Endodermal cell (in vitro differentiated cells): ENCODE measurements around the gene CACNA1I. TPM values are rescaled to one million over a fixed set of nuclear protein-coding genes. Genes with fewer than 3 reads are reported as not detected.

Experiments used
- DNase-seq: peaks from one replicate; pipeline ENCODE4 v3.0.0-alpha.2; 2017
- H3K27ac ChIP-seq: 2 replicates; pipeline ENCODE4 v1.5.1; 2013; ENCODE audit warnings: mild to moderate bottlenecking, low read depth, low read length, moderate library complexity
- H3K27me3 ChIP-seq: 2 replicates; pipeline ENCODE4 v1.6.1; 2013; ENCODE audit warnings: mild to moderate bottlenecking, low read length, moderate library complexity; ENCODE audit not compliant: insufficient read depth, control insufficient read depth, poor library complexity, severe bottlenecking
- H3K36me3 ChIP-seq: 2 replicates; pipeline ENCODE4 v1.7.0; 2013; ENCODE audit warnings: mild to moderate bottlenecking, low read length, moderate library complexity; ENCODE audit not compliant: control insufficient read depth, insufficient read depth
- H3K4me1 ChIP-seq: one replicate; pipeline ENCODE4 v1.7.0; 2013; ENCODE audit warnings: low read length; ENCODE audit not compliant: control insufficient read depth, insufficient read depth
- H3K4me3 ChIP-seq: 2 replicates; pipeline ENCODE4 v1.5.1; 2013; ENCODE audit warnings: mild to moderate bottlenecking, low read length, moderate library complexity
- H3K9ac ChIP-seq: 2 replicates; pipeline ENCODE4 v1.6.1; 2013; ENCODE audit warnings: mild to moderate bottlenecking, low read length, moderate library complexity; ENCODE audit not compliant: poor library complexity, severe bottlenecking; ENCODE audit errors: extremely low read depth
- H3K9me3 ChIP-seq: 2 replicates; pipeline ENCODE4 v1.6.1; 2013; ENCODE audit warnings: mild to moderate bottlenecking, low read length, moderate library complexity; ENCODE audit not compliant: control insufficient read depth
- H3K27ac Mint-ChIP-seq: 2 replicates; pipeline ENCODE4 v1.8.0; 2020; ENCODE audit warnings: mixed read lengths
- H3K27me3 Mint-ChIP-seq: 2 replicates; pipeline ENCODE4 v1.8.0; 2021; ENCODE audit warnings: mild to moderate bottlenecking, mixed read lengths; ENCODE audit not compliant: insufficient read depth
- H3K36me3 Mint-ChIP-seq: 2 replicates; pipeline ENCODE4 v1.8.0; 2020; ENCODE audit warnings: low read depth, mixed read lengths
- H3K4me1 Mint-ChIP-seq: 2 replicates; pipeline ENCODE4 v1.8.0; 2020; ENCODE audit warnings: mixed read lengths
- H3K4me3 Mint-ChIP-seq: 2 replicates; pipeline ENCODE4 v1.8.0; 2020; ENCODE audit warnings: mild to moderate bottlenecking, moderate library complexity, mixed read lengths
- H3K9me3 Mint-ChIP-seq: 2 replicates; pipeline ENCODE4 v1.8.0; 2020; ENCODE audit warnings: mild to moderate bottlenecking, mixed read lengths
- WGBS, 2 experiments: methylation state at CpG; one replicate each; pipeline versions ENCODE4 v1.1.5 to v1.1.7; 2013; ENCODE audit warnings: missing lambda C conversion rate in 2 of 2, mixed read lengths in 1 of 2; ENCODE audit not compliant: insufficient coverage in 1 of 2, insufficient read length in 1 of 2; 5-methylcytosine and 5-hydroxymethylcytosine counted together
- total RNA-seq, 2 donors: library from RNA; stranded (reverse); fragmentation: NEBNext Ultra II Directional in 1 of 2; extraction: Animal tissue kit (Norgen Biotek cat#: 25700) in 1 of 2; gene quantifications; 2 replicates in 1 of 2; 3 replicates in 1 of 2; pipeline ENCODE4 v1.2.1, GENCODE V29; 2021
- TF ChIP-seq, protein P1 (sequence below): fragments of 200-600 bp; sonication (generic); conservative IDR thresholded peaks from 2 replicates; pipeline ENCODE4 v1.5.0; 2021; ENCODE audit warnings: antibody characterized with exemption, mild to moderate bottlenecking

The CACNA1I gene
- total RNA-seq, 2 donors from 2014 or later = 1.2 to 2.2 TPM

- Histone ChIP-seq H3K9ac (no peak overlapping the region), H3K27me3 (peaks cover 12% of the 10 kb centered on the region), H3K4me1 (no peaks in the 10 kb centered on the region), H3K27ac (no peak overlapping the region), H3K4me3 (no peak overlapping the region), H3K9me3 (no peaks in the 10 kb centered on the region), H3K36me3 (no peaks in the 10 kb centered on the region)
- Mint-ChIP-seq H3K9me3 (no peaks in the 10 kb centered on the region), H3K27me3 (peaks cover 2% of the 10 kb centered on the region), H3K27ac (no peak overlapping the region), H3K36me3 (no peaks in the 10 kb centered on the region), H3K4me3 (no peak overlapping the region), H3K4me1 (peaks cover 11% of the 10 kb centered on the region)
- TF ChIP-seq, protein P1, sequence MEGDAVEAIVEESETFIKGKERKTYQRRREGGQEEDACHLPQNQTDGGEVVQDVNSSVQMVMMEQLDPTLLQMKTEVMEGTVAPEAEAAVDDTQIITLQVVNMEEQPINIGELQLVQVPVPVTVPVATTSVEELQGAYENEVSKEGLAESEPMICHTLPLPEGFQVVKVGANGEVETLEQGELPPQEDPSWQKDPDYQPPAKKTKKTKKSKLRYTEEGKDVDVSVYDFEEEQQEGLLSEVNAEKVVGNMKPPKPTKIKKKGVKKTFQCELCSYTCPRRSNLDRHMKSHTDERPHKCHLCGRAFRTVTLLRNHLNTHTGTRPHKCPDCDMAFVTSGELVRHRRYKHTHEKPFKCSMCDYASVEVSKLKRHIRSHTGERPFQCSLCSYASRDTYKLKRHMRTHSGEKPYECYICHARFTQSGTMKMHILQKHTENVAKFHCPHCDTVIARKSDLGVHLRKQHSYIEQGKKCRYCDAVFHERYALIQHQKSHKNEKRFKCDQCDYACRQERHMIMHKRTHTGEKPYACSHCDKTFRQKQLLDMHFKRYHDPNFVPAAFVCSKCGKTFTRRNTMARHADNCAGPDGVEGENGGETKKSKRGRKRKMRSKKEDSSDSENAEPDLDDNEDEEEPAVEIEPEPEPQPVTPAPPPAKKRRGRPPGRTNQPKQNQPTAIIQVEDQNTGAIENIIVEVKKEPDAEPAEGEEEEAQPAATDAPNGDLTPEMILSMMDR = no peak
- no peak for DNase-seq
- 93 to 97% methylated on average over 4 of the region's 4 CpGs for WGBS, 2 experiments
Observed at GRCh38 chr22:39722501-39722900, 151.9 kb downstream of the CACNA1I start.

- no peak overlapping the region for H3K4me3 Mint-ChIP-seq
- TF ChIP-seq, protein P1 = no peak
- H3K4me1 Mint-ChIP-seq = peaks cover 11% of the 10 kb centered on the region
- no peaks in the 10 kb centered on the region for H3K9me3 Mint-ChIP-seq
- WGBS, 2 experiments = 92% methylated on average over 5 to 10 of the region's 10 CpGs
- peak; percentile 33 for DNase-seq
- Histone ChIP-seq H3K4me1 (no peaks in the 10 kb centered on the region), H3K9me3 (no peaks in the 10 kb centered on the region), H3K36me3 (no peaks in the 10 kb centered on the region), H3K9ac (no peak overlapping the region), H3K27me3 (peaks cover 14% of the 10 kb centered on the region), H3K27ac (no peak overlapping the region), H3K4me3 (no peak overlapping the region)
- H3K27me3 Mint-ChIP-seq = peaks cover 4% of the 10 kb centered on the region
- no peak overlapping the region for H3K27ac Mint-ChIP-seq
- no peaks in the 10 kb centered on the region for H3K36me3 Mint-ChIP-seq
Observed at GRCh38 chr22:39723463-39723862, 152.9 kb downstream of the CACNA1I start.

DNA sequence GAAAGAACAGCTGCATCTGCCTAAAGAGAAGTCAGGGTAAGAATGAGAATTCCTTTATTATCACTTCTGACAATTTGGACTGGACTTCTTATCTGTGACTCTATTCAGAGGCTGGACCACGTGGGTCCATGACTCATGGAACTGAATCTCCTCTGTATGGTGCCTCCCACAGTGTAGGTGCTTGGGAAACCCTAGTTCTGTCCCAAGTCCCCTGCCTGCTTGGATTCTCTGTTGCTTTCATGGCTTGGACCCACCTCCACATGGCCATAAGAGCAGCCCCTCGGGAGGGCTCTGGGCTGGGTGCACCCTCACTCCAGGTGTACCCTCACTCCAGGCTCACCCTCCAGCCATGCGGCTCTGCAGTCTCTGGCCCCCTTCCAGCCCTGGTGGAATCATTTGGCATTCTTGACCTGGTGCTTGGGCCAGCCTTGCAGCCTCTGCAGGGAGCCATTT, 153.4 kb downstream of the CACNA1I start:
- H3K9me3 ChIP-seq = no peaks in the 10 kb centered on the region
- no peak overlapping the region for H3K27ac Mint-ChIP-seq
- no peaks in the 10 kb centered on the region for H3K9me3 Mint-ChIP-seq
- peaks cover 11% of the 10 kb centered on the region for H3K4me1 Mint-ChIP-seq
- H3K27ac ChIP-seq = no peak overlapping the region
- H3K9ac ChIP-seq = no peak overlapping the region
- no peaks in the 10 kb centered on the region for H3K36me3 ChIP-seq
- peaks cover 4% of the 10 kb centered on the region for H3K27me3 Mint-ChIP-seq
- H3K4me3 Mint-ChIP-seq = no peak overlapping the region
- H3K36me3 Mint-ChIP-seq = no peaks in the 10 kb centered on the region
- 79 to 83% methylated on average over 2 to 3 of the region's 3 CpGs for WGBS, 2 experiments
- DNase-seq = no peak
- no peaks in the 10 kb centered on the region for H3K4me1 ChIP-seq
- peaks cover 14% of the 10 kb centered on the region for H3K27me3 ChIP-seq
- no peak overlapping the region for H3K4me3 ChIP-seq
- TF ChIP-seq, protein P1 = no peak
